ENCODE data around the gene TTC6. TPM values are rescaled to one million over a fixed set of nuclear protein-coding genes. Genes with fewer than 3 reads are reported as not detected.

Gene TTC6
- polyA plus RNA-seq, 2 of the 4 experiments (the other 2 are of a cell fraction): 0.41 to 1.7 TPM

GRCh38 chr14:37591941-37592481, 3.4 kb upstream of the TTC6 start (continued):
- TF ChIP-seq, protein P1, sequence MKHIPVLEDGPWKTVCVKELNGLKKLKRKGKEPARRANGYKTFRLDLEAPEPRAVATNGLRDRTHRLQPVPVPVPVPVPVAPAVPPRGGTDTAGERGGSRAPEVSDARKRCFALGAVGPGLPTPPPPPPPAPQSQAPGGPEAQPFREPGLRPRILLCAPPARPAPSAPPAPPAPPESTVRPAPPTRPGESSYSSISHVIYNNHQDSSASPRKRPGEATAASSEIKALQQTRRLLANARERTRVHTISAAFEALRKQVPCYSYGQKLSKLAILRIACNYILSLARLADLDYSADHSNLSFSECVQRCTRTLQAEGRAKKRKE (CRISPR knock-in tag; IDR thresholded peaks at IDR 0.05; ENCODE audit: low read depth): no peak
- no peak for TF ChIP-seq NFE2L2 (conservative IDR thresholded peaks at IDR 0.05; ENCODE audit: low read length)
- no peak for TF ChIP-seq HMGXB4 (CRISPR knock-in tag; IDR thresholded peaks at IDR 0.05; ENCODE audit: borderline replicate concordance)
- no peak for TF ChIP-seq ZSCAN20 (CRISPR knock-in tag; IDR thresholded peaks at IDR 0.05)
- no peak for TF ChIP-seq HOXA7 (CRISPR knock-in tag; IDR thresholded peaks at IDR 0.05)
- TF ChIP-seq RFX5 (IDR thresholded peaks at IDR 0.05): no peak
- no peak for TF ChIP-seq FOSB (CRISPR knock-in tag; IDR thresholded peaks at IDR 0.05)
- no peak for TF ChIP-seq CHD4 (IDR thresholded peaks at IDR 0.05; ENCODE audit: borderline replicate concordance)
- TF ChIP-seq SREBF2 (IDR thresholded peaks at IDR 0.05): no peak
- TF ChIP-seq RNF2 (IDR thresholded peaks at IDR 0.05; ENCODE audit: borderline replicate concordance, low read depth): peak; percentile 60; the same call in 1 of the 2 replicates
- no peak for TF ChIP-seq HOXB13 (CRISPR knock-in tag; IDR thresholded peaks at IDR 0.05; ENCODE audit: low read depth)
- TF ChIP-seq ZFP36 (IDR thresholded peaks at IDR 0.05; ENCODE audit: borderline replicate concordance, partially characterized antibody): no peak
- TF ChIP-seq CBX2 (IDR thresholded peaks at IDR 0.05; ENCODE audit: borderline replicate concordance, low read depth): no peak
- TF ChIP-seq, protein P2, sequence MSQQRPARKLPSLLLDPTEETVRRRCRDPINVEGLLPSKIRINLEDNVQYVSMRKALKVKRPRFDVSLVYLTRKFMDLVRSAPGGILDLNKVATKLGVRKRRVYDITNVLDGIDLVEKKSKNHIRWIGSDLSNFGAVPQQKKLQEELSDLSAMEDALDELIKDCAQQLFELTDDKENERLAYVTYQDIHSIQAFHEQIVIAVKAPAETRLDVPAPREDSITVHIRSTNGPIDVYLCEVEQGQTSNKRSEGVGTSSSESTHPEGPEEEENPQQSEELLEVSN (IDR thresholded peaks at IDR 0.05; ENCODE audit: borderline replicate concordance, low read depth): 0 out of 2 replicates have a peak, but pooled peaks have one; percentile 20

DNA sequence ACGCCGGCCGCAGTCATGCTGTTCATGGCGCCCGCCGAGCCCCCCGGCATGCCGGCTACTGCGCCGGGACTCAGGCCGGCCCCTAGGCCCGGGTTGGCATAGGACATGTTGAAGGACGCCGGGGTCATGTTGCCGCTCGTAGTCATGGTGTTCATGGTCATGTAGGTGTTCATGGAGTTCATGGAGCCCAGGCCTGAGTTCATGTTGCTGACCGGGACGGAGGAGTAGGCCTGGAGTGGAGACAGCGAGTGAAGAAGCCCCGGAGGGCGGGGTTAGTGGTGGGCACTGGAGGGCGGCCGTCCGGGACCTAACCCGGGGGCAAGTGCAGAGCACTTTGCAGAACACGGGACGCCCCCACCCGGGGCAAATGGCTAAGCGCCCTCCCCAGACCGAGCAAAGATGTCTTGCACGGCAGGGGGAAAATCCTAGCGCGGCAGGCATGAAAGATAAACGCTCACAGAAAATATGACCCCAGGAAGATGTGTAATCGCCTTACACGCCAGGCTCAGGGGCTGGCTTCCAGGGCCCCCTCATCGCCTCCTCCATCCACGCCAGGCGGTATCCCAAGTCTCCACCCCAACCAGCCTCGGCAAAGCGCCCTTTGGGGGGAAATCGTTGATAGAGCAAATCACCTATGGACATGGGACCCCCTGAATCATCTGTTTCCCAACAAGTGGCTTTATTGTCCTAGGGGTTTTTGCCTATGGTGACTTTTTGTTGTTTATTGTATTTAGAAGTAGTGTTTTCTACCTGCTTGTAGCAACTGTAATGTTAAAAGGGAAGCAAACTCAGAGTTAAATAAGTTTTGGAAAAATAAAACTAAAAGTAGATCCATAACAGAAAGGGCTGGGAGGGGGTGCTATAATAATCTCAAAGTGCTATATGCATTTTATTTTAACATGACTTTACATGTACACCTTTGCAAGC, 2.7 kb upstream of the TTC6 start:
- peak overlapping the region; percentile 95 for H3K4me2 ChIP-seq
- peak in 1 of 2 experiments; percentile 2; a peak in 1 of 6 replicates for ATAC-seq
- POLR2A ChIA-PET: no interaction called here
- peak in 1 of 2 experiments; percentile 67 for DNase-seq (ENCODE audit: low read depth in 1 of 2, low spot score in 1 of 2)
- FAIRE-seq: no peak
- peak overlapping the region; percentile 92 for H3K4me3 ChIP-seq
- CTCF ChIA-PET: interaction anchor here (0.6 to 2.6 kb wide), 19 partner anchors 8 to 362 kb away, joined by 3 to 19 read pairs (median 4); no protein-coding TSS in a partner anchor
- WGBS (ENCODE audit: missing lambda C conversion rate): 32% methylated on average over 33 of the region's 42 CpGs
- no peaks in the 10 kb centered on the region for H3K9me3 ChIP-seq
- H3K4me1 ChIP-seq: peaks cover 24% of the 10 kb centered on the region
- peak overlapping the region; percentile 87 to 90 for H3K27ac ChIP-seq
- peak; percentile 7; the same call in 1 of the 2 replicates for TF ChIP-seq MAX (IDR thresholded peaks at IDR 0.05)
- TF ChIP-seq SREBF2 (IDR thresholded peaks at IDR 0.05): no peak
- 0 out of 5 replicates have a peak, but pooled peaks of 1 of the 2 experiments have one; percentile 30 for TF ChIP-seq JUN (IDR thresholded peaks at IDR 0.05)
- TF ChIP-seq FOSB (CRISPR knock-in tag; IDR thresholded peaks at IDR 0.05): no peak

GRCh38 chr14:37593511-37594237, 1.8 kb upstream of the TTC6 start:
- ATAC-seq: no peak
- POLR2A ChIA-PET: no interaction called here
- Histone ChIP-seq H3K9me3 (no peaks in the 10 kb centered on the region), H3K4me1 (peaks cover 21% of the 10 kb centered on the region), H3K27ac (peak overlapping the region; percentile 90 to 94; a peak in 4 of 6 replicates), H3K4me2 (peak overlapping the region; percentile 95), H3K4me3 (peak overlapping the region; percentile 92)
- 18% methylated on average over 14 of the region's 14 CpGs for WGBS (ENCODE audit: missing lambda C conversion rate)
- FAIRE-seq: no peak
- CTCF ChIA-PET: interaction anchor here (0.6 to 2.6 kb wide), 14 partner anchors 9 to 350 kb away, joined by 3 to 19 read pairs (median 4); no protein-coding TSS in a partner anchor
- no peak for DNase-seq (ENCODE audit: low read depth in 1 of 2, low spot score in 1 of 2)
- no peak for TF ChIP-seq EHF (CRISPR knock-in tag; IDR thresholded peaks at IDR 0.05)
- TF ChIP-seq RCOR1 (IDR thresholded peaks at IDR 0.05; ENCODE audit: low read depth, low read length): no peak
- no peak for TF ChIP-seq KDM1A (IDR thresholded peaks at IDR 0.05; ENCODE audit: low read depth)
- no peak for TF ChIP-seq SREBF2 (IDR thresholded peaks at IDR 0.05)
- TF ChIP-seq MAFK (IDR thresholded peaks at IDR 0.05; ENCODE audit: partially characterized antibody): no peak
- no peak for TF ChIP-seq RFX5 (IDR thresholded peaks at IDR 0.05)
- TF ChIP-seq RARB (CRISPR knock-in tag; IDR thresholded peaks at IDR 0.05): no peak
- TF ChIP-seq HOXB5 (CRISPR knock-in tag; IDR thresholded peaks at IDR 0.05): no peak
- TF ChIP-seq, protein P2 (IDR thresholded peaks at IDR 0.05; ENCODE audit: borderline replicate concordance, low read depth): no peak
- TF ChIP-seq BHLHE40 (IDR thresholded peaks at IDR 0.05; ENCODE audit: low read depth, low read length): no peak
- TF ChIP-seq ZNF302 (CRISPR knock-in tag; IDR thresholded peaks at IDR 0.05): no peak
- TF ChIP-seq, protein P3, sequence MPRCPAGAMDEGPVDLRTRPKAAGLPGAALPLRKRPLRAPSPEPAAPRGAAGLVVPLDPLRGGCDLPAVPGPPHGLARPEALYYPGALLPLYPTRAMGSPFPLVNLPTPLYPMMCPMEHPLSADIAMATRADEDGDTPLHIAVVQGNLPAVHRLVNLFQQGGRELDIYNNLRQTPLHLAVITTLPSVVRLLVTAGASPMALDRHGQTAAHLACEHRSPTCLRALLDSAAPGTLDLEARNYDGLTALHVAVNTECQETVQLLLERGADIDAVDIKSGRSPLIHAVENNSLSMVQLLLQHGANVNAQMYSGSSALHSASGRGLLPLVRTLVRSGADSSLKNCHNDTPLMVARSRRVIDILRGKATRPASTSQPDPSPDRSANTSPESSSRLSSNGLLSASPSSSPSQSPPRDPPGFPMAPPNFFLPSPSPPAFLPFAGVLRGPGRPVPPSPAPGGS (IDR thresholded peaks at IDR 0.05): no peak
